K562 (cell line): ENCODE results near the gene PRRT1. TPM values are rescaled to one million over a fixed set of nuclear protein-coding genes. Genes with fewer than 3 reads are reported as not detected.

Source experiments
- CXXC5 ChIP-seq: fragments of 250-450 bp; sonication (Bioruptor Pico); IDR thresholded peaks from 2 replicates; pipeline ENCODE4 v1.8.0; 2022; ENCODE audit warnings: inconsistent platforms, mild to moderate bottlenecking, moderate library complexity
- E2F3 ChIP-seq: fragments of 250-450 bp; sonication (Bioruptor Pico); IDR thresholded peaks from 2 replicates; pipeline ENCODE4 v1.4.0; 2020; ENCODE audit warnings: mild to moderate bottlenecking
- EZH2 ChIP-seq: IDR thresholded peaks from 2 replicates; pipeline ENCODE4 v1.6.1; 2012; ENCODE audit warnings: low read depth, mild to moderate bottlenecking, inconsistent platforms, low read length, borderline replicate concordance
- GTF2E2 ChIP-seq: fragments of 200-800 bp; sonication (Bioruptor generic); IDR thresholded peaks from 2 replicates; pipeline ENCODE4 v1.6.1; 2016; ENCODE audit warnings: missing genetic modification characterization, missing compliant biosample characterization
- MCM2 ChIP-seq: fragments of 450-650 bp; IDR thresholded peaks from 2 replicates; pipeline ENCODE4 v1.6.1; 2017; ENCODE audit warnings: low read depth, mild to moderate bottlenecking
- MCM3 ChIP-seq: fragments of 450-650 bp; IDR thresholded peaks from 2 replicates; pipeline ENCODE4 v1.6.1; 2016
- PKNOX1 ChIP-seq: fragments of 450-650 bp; IDR thresholded peaks from 2 replicates; pipeline ENCODE4 v1.6.1; 2016
- RBM22 ChIP-seq: fragments of 200-400 bp; formaldehyde crosslinking; IDR thresholded peaks from 2 replicates; pipeline ENCODE4 v1.6.1; 2018; ENCODE audit warnings: low read length, low read depth; ENCODE audit not compliant: poor library complexity, severe bottlenecking
- RFX1 ChIP-seq: fragments of 450-650 bp; IDR thresholded peaks from 2 replicates; pipeline ENCODE4 v1.6.1; 2016; ENCODE audit warnings: mild to moderate bottlenecking, moderate library complexity
- RREB1 ChIP-seq: fragments of 250-450 bp; sonication (Bioruptor Pico); IDR thresholded peaks from 2 replicates; pipeline ENCODE4 v1.4.0; 2020
- STAG1 ChIP-seq: sonication (generic); formaldehyde crosslinking; IDR thresholded peaks from 2 replicates; pipeline ENCODE4 v1.5.0; 2020; ENCODE audit warnings: missing genetic modification reagents, borderline replicate concordance
- ZBTB9 ChIP-seq: fragments of 450-650 bp; formaldehyde crosslinking; IDR thresholded peaks from 2 replicates; pipeline ENCODE4 v1.4.0; 2020; ENCODE audit warnings: mild to moderate bottlenecking, moderate library complexity
- ZEB2 ChIP-seq: fragments of 450-650 bp; IDR thresholded peaks from 2 replicates; pipeline ENCODE4 v1.6.1; 2016
- ZFP91 ChIP-seq: sonication (generic); formaldehyde crosslinking; IDR thresholded peaks from 2 replicates; pipeline ENCODE4 v1.8.0; 2022; ENCODE audit warnings: mild to moderate bottlenecking, missing genetic modification reagents
- ZNF324 ChIP-seq: fragments of 250-450 bp; sonication (Bioruptor Pico); IDR thresholded peaks from 2 replicates; pipeline ENCODE4 v1.4.0; 2020; ENCODE audit warnings: mild to moderate bottlenecking
- ZNF778 ChIP-seq: fragments of 450-650 bp; formaldehyde crosslinking; IDR thresholded peaks from 2 replicates; pipeline ENCODE4 v1.4.0; 2020; ENCODE audit warnings: mild to moderate bottlenecking, moderate library complexity
- polyA plus RNA-seq, 8 experiments: library from polyadenylated mRNA; depleted of rRNA in 4 of 8; stranded (reverse) in 5 of 8; unstranded in 3 of 8; fragments of >200 nt; fragmentation: Nextera tagmentation in 2 of 8; fragmentation: Illumina TruSeq in 1 of 8; extraction: Ambion mirVana in 2 of 8; extraction: Trizol in 1 of 8; gene quantifications; 2 replicates each; pipeline versions ENCODE4 v1.2.1 to v1.2.3, GENCODE V29; 2011 to 2014; ENCODE audit warnings: inconsistent platforms in 1 of 8, missing spikeins in 1 of 8
- total RNA-seq, 7 experiments: library from RNA; depleted of rRNA in 6 of 7; stranded (reverse); fragments of >200 nt in 6 of 7; fragmentation: Illumina TruSeq in 2 of 7; extraction: Trizol in 2 of 7; gene quantifications; 2 replicates each; pipeline versions ENCODE4 v1.2.1 to v1.2.3, GENCODE V29; 2011 to 2021; ENCODE audit warnings: low replicate concordance in 1 of 7

Gene PRRT1
- total and polyA plus RNA-seq, 9 of the 15 experiments (the other 6 are each of a cell fraction or from before 2014, with no cell fraction given): 0.14 to 3.5 (median 0.41) TPM

GRCh38 chr6:32151863-32152768, at the start of gene PRRT1 (continued):
- no peak for TF ChIP-seq PKNOX1
- TF ChIP-seq GTF2E2 (tag): no peak
- TF ChIP-seq ZNF778 (CRISPR knock-in tag): no peak
- no peak for TF ChIP-seq ZBTB9 (CRISPR knock-in tag)
- peak; percentile 88 for TF ChIP-seq RFX1
- 0 out of 2 replicates have a peak, but pooled peaks have one; percentile 4 for TF ChIP-seq CXXC5 (CRISPR knock-in tag)
- TF ChIP-seq RBM22: no peak
- TF ChIP-seq E2F3 (CRISPR knock-in tag): no peak
- no peak for TF ChIP-seq MCM2
- no peak for TF ChIP-seq RREB1 (CRISPR knock-in tag)
- peak; percentile 80 for TF ChIP-seq ZFP91 (CRISPR knock-in tag)
- no peak for TF ChIP-seq ZNF324
- TF ChIP-seq MCM3: no peak
- no peak for TF ChIP-seq EZH2
- no peak for TF ChIP-seq STAG1 (CRISPR knock-in tag)
- TF ChIP-seq ZEB2: no peak
